OCI-LY7 (cell line): ENCODE measurements around the gene CELF4. TPM values are rescaled to one million over a fixed set of nuclear protein-coding genes. Genes with fewer than 3 reads are reported as not detected.

ENCODE experiments used
- BruUV-seq: library from RNA; stranded (reverse); fragments of 400-500 nt; replicated peaks from 2 replicates; lab custom pipeline; 2021; lab: Mats Ljungman, UMichigan
- CTCF ChIA-PET: fragments of 300-600 bp; sonication (Branson Sonifier 250); formaldehyde crosslinking; loops from one replicate; lab custom pipeline; 2022; ENCODE audit warnings: antibody characterized with exemption; ENCODE audit not compliant: unreplicated experiment; lab: Charles Lee
- POLR2A ChIA-PET: fragments of 300-600 bp; sonication (Branson Sonifier 250); formaldehyde crosslinking; loops from one replicate; lab custom pipeline; 2022; ENCODE audit warnings: antibody characterized with exemption; lab: Charles Lee
- DNase-seq: peaks from one replicate; pipeline ENCODE4 v3.0.0-alpha.2; 2015; ENCODE audit warnings: low spot score
- H2AFZ ChIP-seq: fragments of 200-600 bp; sonication (generic), shearing (Covaris generic); 2 replicates; pipeline ENCODE4 v1.6.1; 2014; ENCODE audit warnings: mild to moderate bottlenecking, antibody characterized with exemption, low read length, moderate library complexity
- H3K27ac ChIP-seq: fragments of 200-600 bp; sonication (generic); 2 replicates; pipeline ENCODE4 v1.5.1; 2014; ENCODE audit warnings: mixed run types, low read depth, mild to moderate bottlenecking, moderate library complexity, low read length, inconsistent platforms; ENCODE audit not compliant: poor library complexity, severe bottlenecking
- H3K36me3 ChIP-seq: fragments of 200-600 bp; sonication (generic); 2 replicates; pipeline ENCODE4 v1.6.1; 2014; ENCODE audit warnings: mild to moderate bottlenecking, antibody characterized with exemption, low read length, moderate library complexity, mixed read lengths; ENCODE audit not compliant: insufficient read depth
- H3K4me1 ChIP-seq: fragments of 200-600 bp; sonication (generic); 2 replicates; pipeline ENCODE4 v1.5.1; 2014; ENCODE audit warnings: mild to moderate bottlenecking, low read length; ENCODE audit not compliant: insufficient read depth, poor library complexity, severe bottlenecking
- H3K4me2 ChIP-seq: fragments of 200-600 bp; sonication (generic); 2 replicates; pipeline ENCODE4 v1.6.1; 2014; ENCODE audit warnings: mild to moderate bottlenecking, low read length
- H3K4me3 ChIP-seq: fragments of 200-600 bp; sonication (generic); 2 replicates; pipeline ENCODE4 v1.5.1; 2014; ENCODE audit warnings: mild to moderate bottlenecking, low read depth, low read length; ENCODE audit not compliant: poor library complexity, severe bottlenecking
- H3K79me2 ChIP-seq: fragments of 200-600 bp; sonication (generic); 2 replicates; pipeline ENCODE4 v1.6.1; 2016; ENCODE audit warnings: low read depth, mild to moderate bottlenecking, low read length, moderate library complexity, mixed read lengths; ENCODE audit not compliant: insufficient read depth
- H3K9me2 ChIP-seq: fragments of 200-600 bp; sonication (generic); 2 replicates; pipeline ENCODE4 v1.6.1; 2016; ENCODE audit warnings: mild to moderate bottlenecking, low read length, mixed read lengths; ENCODE audit not compliant: insufficient read depth
- H3K9me3 ChIP-seq: fragments of 200-600 bp; sonication (generic); 2 replicates; pipeline ENCODE4 v1.6.1; 2014; ENCODE audit warnings: mild to moderate bottlenecking, mixed run types, low read length, mixed read lengths
- H4K20me1 ChIP-seq: fragments of 200-600 bp; sonication (generic); 2 replicates; pipeline ENCODE4 v1.6.1; 2014; ENCODE audit warnings: mild to moderate bottlenecking, antibody characterized with exemption, low read length, moderate library complexity, mixed read lengths; ENCODE audit not compliant: insufficient read depth
- CTCF ChIP-seq: fragments of 200-600 bp; sonication (generic); conservative IDR thresholded peaks from 2 replicates; pipeline ENCODE4 v1.5.1; 2014; ENCODE audit warnings: mild to moderate bottlenecking, antibody characterized with exemption, low read length, moderate library complexity, mixed read lengths
- EZH2phosphoT487 ChIP-seq: fragments of 200-600 bp; sonication (generic); IDR thresholded peaks from 2 replicates; pipeline ENCODE4 v1.6.1; 2018; ENCODE audit warnings: low read depth, borderline replicate concordance, mild to moderate bottlenecking, mixed run types, antibody characterized with exemption, low read length, moderate library complexity, mixed read lengths
- intact Hi-C: fragments of 100-400 bp; cut with micrococcal nuclease; formaldehyde crosslinking; loops from one replicate; pipeline ENCODE4 v1.10.0; 2022; ENCODE audit not compliant: unreplicated experiment
- total RNA-seq, 2 experiments: library from RNA; depleted of rRNA in 1 of 2; stranded (reverse); fragments of >200 nt in 1 of 2; shearing (Covaris generic) in 1 of 2; gene quantifications; 2 replicates each; pipeline ENCODE4 v1.2.3, GENCODE V29; 2014 to 2022

CELF4 gene
- total RNA-seq, 2 experiments from 2014 or later, result not detected

DNA sequence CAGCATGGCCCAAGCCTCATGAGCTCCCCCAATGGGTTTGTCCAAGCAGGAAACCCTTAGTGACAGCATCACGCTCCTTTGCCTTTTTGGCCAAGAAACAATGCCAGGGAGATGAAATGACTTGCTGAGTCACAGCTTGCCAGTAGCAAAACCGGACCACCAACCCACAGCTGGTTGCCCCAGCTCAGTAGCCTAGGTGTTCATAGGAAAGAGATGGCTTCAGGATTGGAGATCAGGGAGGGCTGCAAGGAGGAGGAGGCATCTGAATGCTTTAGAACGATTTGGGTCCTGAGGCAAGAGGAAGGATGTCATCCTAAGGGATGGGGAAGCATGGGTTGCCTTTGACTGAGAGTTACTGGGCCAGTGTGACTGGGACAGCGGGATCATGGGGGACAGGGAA is 116.7 kb downstream of the CELF4 start:
- DNase-seq, result no peak
- BruUV-seq, result no TSS peak
- H4K20me1 ChIP-seq, result no peaks in the 10 kb centered on the region
- no peaks in the 10 kb centered on the region for H3K79me2 ChIP-seq
- no peak overlapping the region for H3K4me2 ChIP-seq
- H3K4me3 ChIP-seq, result no peak overlapping the region
- H3K36me3 ChIP-seq, result no peaks in the 10 kb centered on the region
- CTCF ChIA-PET, result no interaction called here
- H3K9me2 ChIP-seq, result no peaks in the 10 kb centered on the region
- H3K9me3 ChIP-seq, result no peaks in the 10 kb centered on the region
- no peak overlapping the region for H3K27ac ChIP-seq
- POLR2A ChIA-PET, result no interaction called here
- no peaks in the 10 kb centered on the region for H3K4me1 ChIP-seq
- TF ChIP-seq EZH2phosphoT487 (no peak), CTCF (no peak)
- intact Hi-C loops, result no loop called here
- H2AFZ ChIP-seq, result no peak overlapping the region

GRCh38 chr18:37447962-37448888 is 117.4 kb downstream of the CELF4 start:
- Histone ChIP-seq H3K4me3 (no peak overlapping the region), H3K27ac (no peak overlapping the region), H3K9me3 (no peaks in the 10 kb centered on the region), H4K20me1 (no peaks in the 10 kb centered on the region), H3K4me2 (no peak overlapping the region), H3K9me2 (no peaks in the 10 kb centered on the region), H3K4me1 (no peaks in the 10 kb centered on the region), H3K79me2 (no peaks in the 10 kb centered on the region), H3K36me3 (no peaks in the 10 kb centered on the region), H2AFZ (no peak overlapping the region)
- ChIA-PET CTCF (no interaction called here), POLR2A (no interaction called here)
- TF ChIP-seq CTCF (no peak), EZH2phosphoT487 (no peak)
- no peak for DNase-seq
- BruUV-seq, result no TSS peak
- intact Hi-C loops, result no loop called here

- intact Hi-C loops, result no loop called here
- no peak for DNase-seq
- CTCF ChIA-PET, result no interaction called here
These were observed 119.8 kb downstream of the CELF4 start for GRCh38 chr18:37445836-37446235.

More at GRCh38 chr18:37445836-37446235, 119.8 kb downstream of the CELF4 start:
- no peak overlapping the region for H3K27ac ChIP-seq
- no peaks in the 10 kb centered on the region for H3K36me3 ChIP-seq
- H3K79me2 ChIP-seq, result no peaks in the 10 kb centered on the region
- no peak for TF ChIP-seq CTCF
- no peak overlapping the region for H3K4me2 ChIP-seq
- no peaks in the 10 kb centered on the region for H3K9me2 ChIP-seq
- H2AFZ ChIP-seq, result no peak overlapping the region
- BruUV-seq, result no TSS peak
- H3K9me3 ChIP-seq, result no peaks in the 10 kb centered on the region
- no peak overlapping the region for H3K4me3 ChIP-seq
- no peaks in the 10 kb centered on the region for H3K4me1 ChIP-seq
- POLR2A ChIA-PET, result no interaction called here
- H4K20me1 ChIP-seq, result no peaks in the 10 kb centered on the region
